HuH-7 (cell line): Measurements from ENCODE around the gene ZNF606.
"Not testable (repeated sequence)": the region's sequence is repeated elsewhere in the genome, so short reads cannot be mapped to it uniquely, and the experiment has no call there.

ENCODE experiments used
- DNase-seq: peaks from one replicate; pipeline ENCODE4 v3.0.0; 2011; ENCODE audit warnings: low spot score

Gene ZNF606

DNA sequence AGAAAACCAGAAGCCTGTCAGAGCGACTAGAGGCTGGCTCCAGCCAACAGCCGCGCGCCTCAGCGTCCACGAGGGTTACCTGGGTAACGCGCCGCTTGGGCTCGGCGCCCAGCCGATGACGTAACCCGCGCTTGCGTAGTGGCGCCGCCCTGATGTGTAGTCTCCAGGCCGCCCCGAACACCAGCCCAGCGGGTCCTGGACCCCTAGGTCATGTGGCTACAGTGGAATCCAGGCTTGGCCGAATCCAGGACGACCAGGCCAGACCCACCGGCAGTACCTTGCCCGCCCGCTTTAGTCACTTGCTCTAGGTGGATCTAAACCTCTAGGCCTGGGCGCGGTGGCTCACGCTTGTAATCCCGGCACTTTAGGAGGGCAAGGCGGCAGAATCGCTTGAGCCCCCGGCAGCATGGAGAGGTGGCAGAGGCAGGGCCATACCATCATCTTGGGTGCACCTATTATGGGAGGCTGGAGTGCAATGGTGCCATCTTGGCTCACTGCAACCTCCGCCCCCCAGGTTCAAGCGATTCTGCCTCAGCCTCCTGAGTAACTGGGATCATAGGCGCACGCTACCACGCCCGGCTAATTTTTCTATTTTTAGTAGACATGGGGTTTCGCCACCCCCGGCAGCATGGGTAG lies 7.2 kb upstream of the ZNF606 start:
- no peak for DNase-seq

DNA sequence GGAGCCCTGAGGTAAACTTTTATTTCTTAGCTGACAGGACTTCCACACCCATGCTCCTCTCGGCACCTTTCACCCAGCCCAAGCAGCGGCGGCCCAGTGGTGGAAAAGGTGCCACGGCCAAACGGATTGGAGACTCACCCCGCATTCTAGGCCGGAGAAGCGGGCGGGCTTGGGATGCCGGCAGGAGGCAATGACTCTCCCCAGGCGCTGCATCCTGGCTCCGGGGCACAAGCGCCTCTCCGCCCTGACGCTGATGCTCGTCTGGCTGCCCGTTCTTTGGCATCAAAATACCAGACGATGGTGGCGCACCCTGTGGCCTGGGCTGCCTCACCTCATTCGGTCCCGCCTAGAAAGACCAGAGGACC lies 6.7 kb upstream of the ZNF606 start:
- DNase-seq = no peak

DNA sequence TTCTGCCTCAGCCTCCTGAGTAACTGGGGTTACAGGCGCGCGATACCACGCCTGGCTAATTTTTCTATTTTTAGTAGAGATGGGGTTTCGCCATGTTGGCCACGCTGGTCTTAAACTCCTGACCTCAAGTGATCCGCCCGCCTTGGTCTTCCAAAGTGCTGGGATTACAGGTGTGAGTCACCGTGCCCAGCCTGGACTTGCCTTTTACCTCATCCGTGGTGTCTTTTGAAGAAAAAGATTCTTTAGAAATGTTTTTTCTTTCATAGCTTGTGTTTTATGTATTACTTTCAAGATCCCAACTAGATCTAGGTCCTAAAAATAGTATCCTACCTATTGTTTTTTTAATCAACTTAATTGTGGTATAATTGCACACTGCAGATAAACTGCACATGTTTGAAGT lies 6.3 kb upstream of the ZNF606 start:
- not testable (repeated sequence) for DNase-seq

DNA sequence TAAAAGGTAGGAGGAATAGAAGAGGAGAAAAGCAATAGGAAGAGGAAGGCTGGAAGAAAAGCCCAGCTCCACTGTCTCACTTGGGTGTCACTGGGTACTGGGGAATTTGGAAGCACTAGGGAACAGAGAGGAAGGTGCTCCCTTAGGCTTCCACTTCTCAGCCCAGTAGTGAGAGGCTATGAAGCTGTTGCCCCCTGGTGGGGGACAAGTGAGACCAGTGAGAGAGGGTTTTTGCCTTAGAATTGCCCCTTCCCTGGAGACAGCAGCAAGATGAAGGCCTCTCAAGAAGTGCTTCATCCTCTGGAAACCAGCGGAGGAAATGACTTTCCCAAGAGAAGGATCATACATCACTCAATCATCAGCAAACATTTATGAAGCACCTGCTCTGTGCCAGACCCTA lies 4.7 kb upstream of the ZNF606 start:
- peak; percentile 36 for DNase-seq

DNA sequence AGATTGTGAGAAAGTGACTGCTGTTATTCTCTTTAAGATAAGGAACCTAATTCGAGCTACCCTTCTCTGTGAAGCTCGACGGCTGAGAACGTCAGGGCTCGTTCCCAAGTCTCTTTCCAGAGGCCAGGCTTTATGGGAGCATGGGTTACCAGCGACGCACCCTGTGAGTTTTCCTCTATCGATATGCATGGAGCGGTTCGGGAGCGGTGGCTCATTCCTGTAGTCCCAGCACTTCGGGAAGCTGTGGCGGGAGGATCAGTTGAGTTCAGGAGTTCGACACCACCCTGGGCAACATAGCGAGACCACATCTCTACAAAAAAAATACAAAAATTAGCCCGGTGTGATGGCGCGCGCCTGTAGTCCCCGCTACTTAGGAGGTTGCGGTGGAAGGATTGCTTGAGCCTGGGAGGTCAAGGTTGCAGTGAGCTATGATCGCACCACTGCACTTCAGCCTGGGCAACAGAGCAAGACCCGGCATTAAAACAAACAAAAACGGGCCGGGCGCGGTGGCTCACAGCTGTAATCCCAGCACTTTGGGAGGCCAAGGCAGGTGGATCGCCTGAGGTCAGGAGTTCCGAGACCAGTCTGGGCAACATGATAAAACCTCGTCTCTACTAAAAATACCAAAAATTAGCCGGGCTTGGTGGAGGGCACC lies 681 bp upstream of the ZNF606 start:
- no peak for DNase-seq

DNA sequence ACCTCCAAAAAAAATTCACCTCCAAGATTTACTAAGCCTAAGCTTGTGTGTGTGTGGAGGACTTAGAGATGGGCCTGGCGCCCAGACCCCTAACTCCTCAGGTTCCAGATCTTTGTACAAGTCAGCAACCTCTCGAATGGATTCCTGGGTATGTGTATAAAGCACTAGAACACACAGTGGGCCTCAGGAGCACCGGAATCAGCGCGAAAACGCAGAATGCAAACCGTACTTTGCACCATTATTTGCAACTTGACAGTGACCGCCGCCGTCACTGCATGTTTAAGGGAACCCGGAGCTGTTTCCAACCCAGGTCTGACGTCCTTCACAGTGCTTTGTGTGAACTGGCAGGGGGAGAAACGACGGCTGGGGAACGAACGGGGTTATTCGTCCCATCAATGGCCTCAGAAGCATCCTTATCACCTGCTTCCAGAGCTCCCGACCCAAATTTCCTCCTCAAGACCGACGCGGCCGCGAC lies 688 bp downstream of the ZNF606 start:
- DNase-seq = peak; percentile 46

DNA sequence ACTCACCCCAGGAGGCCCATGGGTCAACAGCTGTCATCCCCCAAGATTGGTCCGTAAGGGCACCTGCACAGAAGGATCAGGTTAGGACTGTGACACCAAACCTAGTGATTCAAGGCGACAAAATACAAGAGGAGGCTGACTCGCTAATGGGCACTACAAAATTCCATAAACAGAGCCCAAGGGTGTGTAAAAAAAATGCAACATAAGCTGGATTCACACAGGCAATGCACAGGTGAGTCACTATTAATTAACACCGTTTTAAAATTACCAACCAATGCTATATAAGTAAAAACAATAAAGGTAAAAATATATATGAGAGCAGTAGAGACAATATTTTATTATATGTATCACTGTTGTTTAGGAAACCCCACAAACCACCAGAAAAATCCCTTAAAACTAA lies 1.9 kb downstream of the ZNF606 start:
- DNase-seq = no peak

DNA sequence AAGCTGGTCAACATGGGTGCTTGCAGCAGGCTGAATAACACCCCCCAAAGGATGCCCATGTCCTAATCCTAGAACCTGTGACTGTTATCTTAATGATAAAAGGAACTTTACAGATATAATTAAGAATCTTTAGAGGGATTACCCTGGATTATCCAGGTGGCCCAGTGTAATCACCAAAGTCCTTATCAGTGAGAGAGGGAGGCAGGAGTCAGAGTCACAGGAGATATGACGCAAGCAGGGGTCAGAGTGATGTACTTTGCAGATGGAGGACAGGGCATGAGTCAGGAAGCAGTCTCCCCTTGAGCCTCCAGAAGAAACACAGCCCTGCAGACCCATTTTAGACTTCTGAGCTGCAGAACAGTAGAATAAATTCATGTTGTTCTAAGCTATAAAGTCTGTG lies 9.8 kb downstream of the ZNF606 start:
- DNase-seq = no peak

DNA sequence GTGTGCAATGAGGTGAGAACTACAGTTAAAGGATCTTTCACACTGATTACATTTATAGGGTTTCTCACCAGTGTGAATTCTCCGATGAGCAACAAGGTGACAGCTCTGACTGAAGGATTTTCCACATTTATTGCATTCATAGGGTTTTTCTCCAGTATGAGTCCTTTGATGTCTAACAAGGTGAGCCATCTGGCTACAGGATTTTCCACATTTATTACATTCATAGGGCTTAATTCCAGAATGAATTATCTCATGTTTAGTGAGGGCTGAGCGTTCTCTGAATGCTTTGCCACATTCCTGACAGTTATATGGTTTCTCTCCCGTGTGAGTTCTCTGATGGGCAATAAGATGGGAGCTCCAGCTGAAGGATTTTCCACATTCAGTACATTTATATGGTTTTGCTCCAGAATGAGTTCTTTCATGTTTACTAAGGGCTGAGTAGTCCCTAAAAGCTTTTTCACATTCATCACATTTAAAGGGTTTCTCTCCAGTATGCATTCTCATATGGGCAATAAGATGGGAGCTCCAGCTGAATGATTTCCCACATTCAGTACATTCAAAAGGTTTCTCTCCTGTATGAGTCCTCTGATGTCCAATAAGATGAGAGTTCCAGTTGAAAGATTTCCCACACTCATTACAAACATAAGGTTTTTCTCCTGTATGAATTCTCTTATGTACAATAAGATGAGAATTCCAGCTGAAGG lies 23.9 kb downstream of the ZNF606 start:
- DNase-seq = no peak

DNA sequence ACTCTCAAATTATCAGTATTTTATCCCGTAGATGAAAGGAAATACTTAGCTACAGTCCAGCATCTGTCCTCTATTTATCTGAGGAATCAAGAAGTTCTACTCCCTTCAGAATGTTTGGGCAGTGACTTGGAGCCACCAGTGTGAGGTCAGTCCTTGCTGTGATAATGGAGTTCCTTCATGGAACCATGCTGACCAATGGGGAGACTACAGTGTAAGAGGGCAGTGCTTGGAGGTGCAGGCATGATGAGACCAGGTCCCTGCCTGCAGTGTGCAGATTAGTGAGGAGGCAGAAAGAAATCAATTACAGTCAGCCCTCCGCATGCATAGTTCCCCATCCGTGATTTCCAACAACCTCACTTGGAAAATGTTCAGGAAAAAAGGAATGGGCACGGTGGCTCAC lies 28.2 kb downstream of the ZNF606 start, which contains the start of gene C19orf18:
Gene C19orf18, minus strand, starts transcription at position 101 of the 400 bp plus-strand sequence. CDS start 102 bp downstream, outside the sequence.
- no peak for DNase-seq

DNA sequence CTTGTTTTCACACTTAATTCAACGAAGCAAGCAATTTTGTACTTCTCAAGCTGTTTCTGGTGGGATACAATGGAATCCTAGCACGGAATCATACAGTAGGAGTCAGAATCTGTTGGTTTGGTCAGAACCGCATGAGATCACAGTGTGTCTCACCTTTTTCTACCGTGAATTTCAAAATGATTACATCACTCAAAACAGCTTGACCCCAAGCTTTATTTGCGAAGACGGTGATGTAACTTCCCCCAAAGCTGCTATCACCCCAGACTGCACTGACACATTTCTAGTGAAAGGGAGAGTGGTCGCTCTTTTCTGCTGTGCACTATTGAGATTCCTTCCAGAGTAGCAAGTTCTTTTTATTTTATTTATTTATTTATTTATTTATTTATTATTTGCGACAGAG lies 37.9 kb downstream of the ZNF606 start:
- no peak for DNase-seq

DNA sequence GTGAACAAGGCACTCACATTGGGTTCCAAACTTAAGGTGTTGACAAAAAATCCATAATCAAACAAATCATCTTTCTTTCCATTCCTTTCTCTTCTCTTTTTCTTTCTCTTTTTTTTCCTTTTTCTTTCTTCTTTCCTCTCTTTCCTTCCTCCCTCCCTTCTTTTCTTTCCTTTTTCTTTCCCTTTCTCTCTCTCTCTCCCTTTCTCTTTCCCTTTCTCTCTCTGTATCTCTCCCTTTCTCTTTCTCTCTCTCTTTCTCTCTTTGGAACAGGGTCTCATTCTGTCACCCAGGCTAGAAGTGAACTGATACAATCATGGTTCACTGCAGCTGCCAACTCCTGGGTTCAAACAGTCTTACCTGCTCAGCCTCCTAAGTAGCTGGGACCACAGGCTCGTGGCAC lies 40.8 kb downstream of the ZNF606 start:
- no peak for DNase-seq

DNA sequence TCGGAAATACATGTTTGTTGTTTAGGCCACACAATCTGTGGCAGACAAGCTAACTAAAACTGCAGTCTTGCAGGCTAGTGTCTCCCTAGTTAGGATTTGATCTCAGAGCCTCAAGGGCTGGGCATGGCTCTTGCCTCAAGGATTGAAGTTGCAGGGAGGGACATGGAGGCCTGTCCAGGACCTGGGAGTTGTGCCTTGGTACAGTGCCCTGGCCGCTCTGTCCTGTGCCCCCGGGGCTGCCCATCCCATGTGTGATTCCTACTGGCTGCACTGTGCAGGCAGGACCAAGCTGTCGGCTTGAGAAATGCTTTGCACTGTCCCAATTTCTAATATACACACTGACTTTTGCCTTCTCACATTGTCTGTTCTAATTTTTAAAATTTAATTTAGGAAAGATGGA lies 47.6 kb downstream of the ZNF606 start:
- DNase-seq = no peak

DNA sequence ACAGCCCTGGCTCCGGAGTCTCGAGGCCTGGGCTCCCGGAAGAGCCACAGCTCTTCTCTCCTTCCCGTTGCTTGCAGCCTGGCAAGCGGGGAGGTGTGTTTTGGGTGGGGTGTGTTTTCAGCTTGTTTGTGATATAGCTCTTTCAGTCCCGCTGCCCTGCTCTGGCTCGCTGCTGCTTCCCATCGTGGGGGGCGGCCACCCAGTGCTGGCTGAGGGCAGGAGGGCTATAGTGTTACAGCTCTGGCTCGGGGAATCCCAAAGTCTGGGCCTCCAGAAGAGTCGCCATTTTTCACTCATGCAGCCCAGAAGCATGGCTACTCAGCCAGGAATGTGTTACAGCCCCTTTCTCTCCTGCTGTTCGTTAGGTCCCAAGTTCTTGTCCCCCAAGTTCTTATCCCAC lies 52.9 kb downstream of the ZNF606 start:
- no peak for DNase-seq

DNA sequence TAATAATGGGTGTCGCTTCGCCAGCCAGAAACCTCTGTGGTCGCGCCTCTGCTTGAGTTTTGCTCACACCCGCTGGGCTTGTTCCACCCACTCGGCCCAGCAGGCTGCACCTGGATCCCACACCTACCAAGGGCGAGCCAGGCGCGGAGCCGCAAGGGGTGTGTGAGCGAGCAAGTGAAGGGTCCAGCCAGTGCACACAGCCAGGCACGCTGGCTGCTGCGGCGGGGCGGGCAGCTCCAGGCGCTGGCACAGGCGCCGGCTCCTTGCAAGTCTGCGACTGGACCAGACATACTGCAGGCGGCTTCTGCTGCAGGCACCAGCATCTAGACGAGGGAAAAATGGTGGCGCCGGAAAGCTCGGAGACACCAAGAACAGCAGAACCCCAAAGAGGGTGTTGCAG lies 53.3 kb downstream of the ZNF606 start:
- DNase-seq = no peak

DNA sequence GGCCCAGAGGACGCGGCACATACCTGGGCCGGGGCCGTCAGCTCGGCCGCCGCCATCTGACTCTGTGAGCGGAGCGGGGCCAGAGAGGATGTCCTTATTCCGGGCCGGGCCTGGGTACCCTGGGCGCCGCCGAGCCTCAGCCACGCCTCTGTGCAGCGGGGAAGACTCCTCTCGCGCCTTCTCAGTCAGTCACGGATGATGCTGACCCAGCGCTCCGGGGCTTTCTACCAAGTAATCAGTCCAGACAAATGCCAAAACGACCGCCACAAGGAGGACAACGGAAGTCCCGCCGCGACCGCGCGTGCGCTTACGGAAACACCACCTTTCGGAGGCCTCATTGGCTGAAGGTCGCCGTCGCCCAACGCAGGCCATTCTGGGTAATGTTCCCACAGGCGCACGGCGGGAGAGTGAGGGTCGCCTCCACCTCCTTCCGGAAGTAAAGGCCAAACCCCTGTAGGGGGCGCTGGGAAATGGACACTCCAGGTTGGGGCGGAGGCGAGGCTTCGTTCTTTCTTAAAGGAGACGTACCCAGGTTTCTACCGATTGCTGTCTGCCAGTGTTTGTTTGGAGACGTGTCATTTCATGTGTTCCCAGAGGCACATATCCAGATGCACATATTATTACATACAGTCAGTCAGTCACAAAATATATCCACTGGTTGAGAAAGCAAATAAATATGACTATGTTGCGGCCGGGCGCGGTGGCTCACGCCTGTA lies 55.0 kb downstream of the ZNF606 start, which contains the start of gene ZNF256:
Gene ZNF256, minus strand, starts transcription at position 288 of the 716 bp plus-strand sequence. Its CDS starts 232 bp downstream, at position 56.
- peak; percentile 92 for DNase-seq

DNA sequence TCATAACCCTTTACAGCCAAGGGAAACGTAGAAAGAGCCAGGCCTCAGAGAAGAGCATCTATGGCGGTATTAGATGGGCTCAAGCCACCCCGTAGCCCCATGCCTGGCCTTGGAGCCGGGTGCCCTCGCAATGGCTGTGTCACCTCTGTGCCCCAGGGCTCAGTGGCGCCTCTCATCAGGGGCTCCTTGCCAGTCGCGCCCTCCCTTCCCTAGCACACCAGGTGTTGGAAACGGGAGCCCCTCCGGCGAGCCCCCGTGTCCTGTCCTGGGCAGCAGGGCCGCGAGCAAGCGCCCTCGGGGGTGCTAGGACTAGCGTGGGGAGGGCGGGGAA lies 55.6 kb downstream of the ZNF606 start:
- peak; percentile 11 for DNase-seq

DNA sequence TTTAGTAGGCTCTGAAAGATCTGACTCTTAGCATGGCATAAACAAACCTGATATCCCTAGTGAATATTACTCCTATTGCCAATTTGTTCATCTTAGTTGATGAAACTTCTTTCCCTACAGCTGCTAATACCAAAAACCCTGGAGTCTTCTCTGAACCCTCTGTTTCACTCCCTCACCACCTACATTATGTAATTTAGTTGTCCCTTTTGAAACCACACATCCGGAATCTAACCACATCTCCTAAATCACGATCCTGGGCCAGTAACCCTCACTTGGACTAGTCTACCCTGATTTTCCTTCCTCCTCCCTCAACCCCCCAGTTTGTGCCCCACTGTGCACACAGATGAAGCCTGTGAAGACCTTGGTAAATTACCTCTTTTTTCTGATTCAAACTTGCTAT lies 56.3 kb downstream of the ZNF606 start:
- DNase-seq = no peak

DNA sequence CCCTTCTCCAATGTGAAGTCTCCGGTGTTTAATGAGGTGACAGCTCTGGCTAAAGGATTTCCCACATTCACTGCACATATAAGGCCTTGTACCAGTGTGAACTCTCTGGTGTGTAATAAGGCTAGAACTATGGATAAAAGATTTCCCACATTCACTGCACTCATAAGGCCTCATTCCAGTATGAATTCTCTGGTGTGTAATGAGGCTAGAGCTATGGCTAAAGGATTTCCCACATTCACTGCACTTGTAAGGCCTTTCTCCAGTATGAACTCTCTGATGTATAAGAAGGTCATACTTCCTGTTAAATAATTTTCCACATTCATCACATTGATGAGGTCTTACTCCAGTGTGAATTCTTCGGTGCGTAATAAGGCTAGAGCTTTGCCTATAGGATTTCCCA lies 61.0 kb downstream of the ZNF606 start:
- DNase-seq = no peak

DNA sequence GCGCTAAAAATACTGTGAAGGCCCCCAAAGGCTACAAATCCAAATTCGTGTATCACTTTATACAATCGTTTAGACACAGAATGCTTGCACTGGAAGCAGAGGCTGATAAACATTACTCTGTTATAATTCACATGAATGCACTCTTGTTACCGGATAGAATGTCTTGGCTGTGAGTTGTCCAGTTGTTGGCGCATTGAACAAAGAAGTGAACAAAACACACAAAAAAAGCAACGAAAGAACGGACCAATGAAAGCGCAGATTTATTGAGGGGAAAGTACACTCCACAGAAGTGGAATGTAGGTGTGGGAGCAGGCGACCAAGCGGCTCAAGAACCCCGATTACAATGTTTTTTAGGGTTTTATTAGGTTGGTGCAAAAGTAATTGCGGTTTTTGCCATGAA lies 66.9 kb downstream of the ZNF606 start:
- no peak for DNase-seq

DNA sequence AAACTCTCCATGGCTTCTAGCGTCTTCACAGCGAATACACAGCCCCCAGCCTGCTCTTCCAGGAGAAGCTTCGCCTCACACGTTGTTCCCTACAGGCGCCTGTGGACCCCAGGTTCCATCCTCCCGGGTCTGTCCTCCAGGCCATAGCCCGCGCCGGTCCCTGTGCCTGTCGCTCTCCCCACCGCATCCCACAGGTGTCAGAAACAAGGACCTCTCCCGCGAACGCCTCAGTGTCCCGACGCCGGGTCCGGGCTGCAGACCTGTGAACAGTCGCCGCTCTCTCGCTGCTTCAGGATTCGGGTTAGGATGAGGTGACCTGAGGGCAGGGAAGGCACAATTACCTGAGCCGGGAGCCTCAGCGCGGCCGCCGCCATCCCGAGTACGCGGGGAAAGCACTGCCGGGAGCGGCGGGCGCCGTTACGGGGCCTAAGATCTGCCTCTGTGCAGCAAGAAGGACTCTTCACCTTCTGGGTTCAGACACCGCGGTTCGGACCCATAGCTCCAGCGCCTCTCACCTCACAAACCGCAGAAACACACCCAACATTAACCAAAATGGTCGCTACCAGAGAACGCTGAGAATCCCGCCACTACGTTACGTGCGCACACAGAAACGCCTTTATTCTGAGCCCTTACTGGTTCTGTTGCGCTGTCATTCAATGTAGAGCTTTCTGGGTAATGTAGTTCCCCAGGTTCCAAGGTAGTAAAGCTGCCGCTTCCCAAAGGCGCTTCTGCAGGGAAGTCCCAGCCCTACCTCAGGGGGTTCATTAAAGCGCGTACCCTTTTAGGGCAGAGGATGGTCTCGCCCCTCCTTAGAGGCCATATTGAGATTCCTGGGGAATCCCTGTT lies 67.6 kb downstream of the ZNF606 start, which contains the start of gene ZNF418:
Gene ZNF418, minus strand, starts transcription at position 583 of the 846 bp plus-strand sequence. CDS start 1,580 bp downstream, outside the sequence.
- no peak for DNase-seq

DNA sequence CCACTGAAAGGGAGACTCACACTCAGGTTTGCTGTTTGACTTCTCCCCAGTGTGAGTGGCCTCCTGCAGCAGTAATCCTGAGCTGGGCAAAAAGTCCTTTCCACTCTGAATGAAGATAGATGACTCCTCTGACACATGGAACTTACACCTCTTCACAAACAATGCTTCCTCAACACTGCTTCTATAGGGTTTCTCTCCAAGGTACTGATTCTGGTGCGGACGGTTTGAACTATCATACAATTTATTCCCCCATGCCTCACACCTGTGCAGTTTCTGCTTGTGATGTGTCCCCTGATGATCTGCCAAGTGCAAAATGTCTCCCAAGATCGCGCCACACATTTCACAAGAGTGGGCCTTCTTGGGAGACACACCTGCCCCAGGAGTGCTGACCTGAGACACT lies 75.0 kb downstream of the ZNF606 start:
- DNase-seq = no peak
